H1 (cell line): ENCODE measurements around the gene TRABD2A. TPM values are rescaled to one million over a fixed set of nuclear protein-coding genes. Genes with fewer than 3 reads are reported as not detected.

Source experiments
- CTCF ChIA-PET: fragments of 300-600 bp; sonication (Branson Sonifier 250); formaldehyde crosslinking; loops from one replicate; lab custom pipeline; 2021; ENCODE audit not compliant: partially characterized antibody; lab: Charles Lee
- POLR2A ChIA-PET: fragments of 300-600 bp; sonication (Branson Sonifier 250); formaldehyde crosslinking; loops from one replicate; lab custom pipeline; 2021; ENCODE audit warnings: inconsistent platforms; ENCODE audit not compliant: partially characterized antibody; lab: Charles Lee
- DNase-seq, 2 experiments: peaks; one replicate each; pipeline versions ENCODE4 v3.0.0 to v3.0.0-alpha.2; 2010 to 2022; ENCODE audit warnings: low spot score in 2 of 2, low read depth in 1 of 2, mixed read lengths in 1 of 2
- FAIRE-seq: peaks from 2 replicates; lab custom pipeline; 2011; peaks lifted over from hg19 to GRCh38; lab: Jason Lieb, UNC
- H2AFZ ChIP-seq: 2 replicates; pipeline ENCODE4 v1.8.1; 2012; ENCODE audit warnings: low read length, inconsistent platforms
- H2AK5ac ChIP-seq: 2 replicates; pipeline ENCODE4 v1.6.1; 2013; ENCODE audit warnings: low read depth, low read length
- H2BK120ac ChIP-seq: replicated peaks from 2 replicates; pipeline ENCODE3; 2013; ENCODE audit warnings: low read depth, low read length, inconsistent platforms
- H2BK12ac ChIP-seq: 2 replicates; pipeline ENCODE4 v1.6.1; 2013; ENCODE audit warnings: low read depth, low read length
- H2BK15ac ChIP-seq: 2 replicates; pipeline ENCODE4 v1.6.1; 2013; ENCODE audit warnings: low read length
- H2BK20ac ChIP-seq: 2 replicates; pipeline ENCODE4 v1.6.1; 2013; ENCODE audit warnings: low read length
- H2BK5ac ChIP-seq: 2 replicates; pipeline ENCODE4 v1.6.1; 2013; ENCODE audit warnings: low read depth, low read length
- H3K14ac ChIP-seq: 2 replicates; pipeline ENCODE4 v1.6.1; 2013; ENCODE audit warnings: inconsistent platforms; ENCODE audit not compliant: insufficient read length
- H3K18ac ChIP-seq: 2 replicates; pipeline ENCODE4 v1.6.1; 2013; ENCODE audit warnings: low read length; ENCODE audit errors: extremely low read depth
- H3K23ac ChIP-seq: 2 replicates; pipeline ENCODE4 v1.6.1; 2013; ENCODE audit warnings: inconsistent platforms; ENCODE audit not compliant: insufficient read length
- H3K23me2 ChIP-seq: 2 replicates; pipeline ENCODE4 v1.6.1; 2013; ENCODE audit warnings: low read depth, low read length
- H3K27ac ChIP-seq: 2 replicates; pipeline ENCODE4 v1.6.1; 2011; ENCODE audit warnings: low read depth, low read length, inconsistent platforms
- H3K27me3 ChIP-seq, 4 experiments: replicated peaks in 1 of 4; 1 replicate in 1 of 4; 2 replicates in 3 of 4; pipeline versions ENCODE4 v1.6.1 to v1.8.1; 2011 to 2013; ENCODE audit warnings: low read length in 3 of 4, mild to moderate bottlenecking in 3 of 4, inconsistent platforms in 2 of 4, mixed read lengths in 2 of 4, moderate library complexity in 1 of 4; ENCODE audit not compliant: control insufficient read depth in 3 of 4, insufficient read depth in 3 of 4; ENCODE audit errors: extremely low read depth in 1 of 4
- H3K36me3 ChIP-seq, 4 experiments: 2 replicates each; pipeline versions ENCODE4 v1.6.1 to v1.8.1; 2011 to 2013; ENCODE audit warnings: mild to moderate bottlenecking in 4 of 4, low read length in 3 of 4, moderate library complexity in 2 of 4, control low read depth in 1 of 4, inconsistent platforms in 1 of 4; ENCODE audit not compliant: insufficient read depth in 4 of 4, control insufficient read depth in 2 of 4
- H3K4ac ChIP-seq: replicated peaks from 2 replicates; pipeline ENCODE3; 2013; ENCODE audit warnings: low read length, low read depth, mixed read lengths, inconsistent platforms; ENCODE audit not compliant: insufficient read length
- H3K4me1 ChIP-seq, 4 experiments: replicated peaks in 1 of 4; 1 replicate in 1 of 4; 2 replicates in 3 of 4; pipeline versions ENCODE4 v1.6.1 to v1.8.1; 2011 to 2013; ENCODE audit warnings: low read length in 3 of 4, inconsistent platforms in 2 of 4, mixed read lengths in 1 of 4; ENCODE audit not compliant: insufficient read depth in 4 of 4, control insufficient read depth in 3 of 4
- H3K4me2 ChIP-seq, 2 experiments: 2 replicates each; pipeline versions ENCODE4 v1.6.1 to v1.8.1; 2011 to 2013; ENCODE audit warnings: low read depth in 2 of 2, low read length in 2 of 2, control low read depth in 1 of 2, inconsistent platforms in 1 of 2, mild to moderate bottlenecking in 1 of 2; ENCODE audit not compliant: insufficient read depth in 1 of 2
- H3K4me3 ChIP-seq, 4 experiments: fragments of 200-600, 300-600 bp in 1 of 4; sonication (generic), shearing (Covaris generic), sonication (Bioruptor Twin) in 1 of 4; 2 replicates each; pipeline versions ENCODE4 v1.5.1 to v1.8.1; 2011 to 2016; ENCODE audit warnings: low read length in 4 of 4, low read depth in 3 of 4, control low read depth in 2 of 4, inconsistent platforms in 2 of 4, mild to moderate bottlenecking in 2 of 4, mixed read lengths in 1 of 4, moderate library complexity in 1 of 4; ENCODE audit not compliant: insufficient read depth in 2 of 4; ENCODE audit errors: extremely low read depth in 1 of 4
- H3K56ac ChIP-seq: replicated peaks from 2 replicates; pipeline ENCODE3; 2013; ENCODE audit warnings: low read depth, mild to moderate bottlenecking, mixed read lengths, low read length, inconsistent platforms; ENCODE audit not compliant: insufficient read length
- H3K79me1 ChIP-seq: 2 replicates; pipeline ENCODE4 v1.6.1; 2013; ENCODE audit warnings: low read depth, low read length, control low read depth
- H3K79me2 ChIP-seq, 2 experiments: 2 replicates each; pipeline versions ENCODE4 v1.6.1 to v1.8.1; 2012 to 2013; ENCODE audit warnings: low read length in 2 of 2, mild to moderate bottlenecking in 2 of 2, inconsistent platforms in 1 of 2; ENCODE audit not compliant: insufficient read depth in 2 of 2, control insufficient read depth in 1 of 2
- H3K9ac ChIP-seq, 4 experiments: replicated peaks in 1 of 4; 1 replicate in 1 of 4; 2 replicates in 3 of 4; pipeline versions ENCODE4 v1.6.1 to v1.8.1; 2011 to 2013; ENCODE audit warnings: low read depth in 3 of 4, low read length in 3 of 4, control low read depth in 2 of 4, mild to moderate bottlenecking in 2 of 4, moderate library complexity in 2 of 4, inconsistent platforms in 1 of 4; ENCODE audit errors: extremely low read depth in 1 of 4
- H3K9me3 ChIP-seq, 2 experiments: 2 replicates each; pipeline versions ENCODE4 v1.6.1 to v1.8.1; 2012 to 2013; ENCODE audit warnings: mild to moderate bottlenecking in 2 of 2, moderate library complexity in 2 of 2, control low read depth in 1 of 2, inconsistent platforms in 1 of 2, low read depth in 1 of 2, low read length in 1 of 2, mixed read lengths in 1 of 2; ENCODE audit not compliant: insufficient read depth in 2 of 2
- H4K20me1 ChIP-seq, 2 experiments: replicated peaks in 1 of 2; 2 replicates each; pipeline versions ENCODE3 to v1.8.1; 2011 to 2013; ENCODE audit warnings: inconsistent platforms in 2 of 2, low read length in 2 of 2, mild to moderate bottlenecking in 1 of 2; ENCODE audit not compliant: insufficient read depth in 2 of 2, control insufficient read depth in 1 of 2
- H4K5ac ChIP-seq: 2 replicates; pipeline ENCODE4 v1.6.1; 2013; ENCODE audit warnings: low read length, low read depth, mixed read lengths, inconsistent platforms; ENCODE audit not compliant: insufficient read length
- H4K8ac ChIP-seq: 2 replicates; pipeline ENCODE4 v1.8.0; 2013; ENCODE audit warnings: mild to moderate bottlenecking, moderate library complexity, low read length, inconsistent platforms; ENCODE audit not compliant: insufficient read depth; ENCODE audit errors: extremely low read depth
- H4K91ac ChIP-seq: replicated peaks from 2 replicates; pipeline ENCODE3; 2013; ENCODE audit warnings: low read length, mixed read lengths, inconsistent platforms; ENCODE audit not compliant: insufficient read length
- BCL11A ChIP-seq, 2 experiments: IDR thresholded peaks; one replicate each; pipeline ENCODE4 v1.6.1; 2011; ENCODE audit warnings: low read depth in 2 of 2, low read length in 2 of 2, mild to moderate bottlenecking in 2 of 2
- CEBPB ChIP-seq: IDR thresholded peaks from 2 replicates; pipeline ENCODE4 v1.6.1; 2012; ENCODE audit warnings: low read depth, low read length
- CHD2 ChIP-seq: IDR thresholded peaks from 2 replicates; pipeline ENCODE4 v1.6.1; 2012; ENCODE audit warnings: low read length, improper control_type of control experiment
- EGR1 ChIP-seq: IDR thresholded peaks from 2 replicates; pipeline ENCODE4 v1.6.1; 2011; ENCODE audit warnings: low read depth, low read length, borderline replicate concordance
- EP300 ChIP-seq, 2 experiments: IDR thresholded peaks; 1 replicate in 1 of 2; 2 replicates in 1 of 2; pipeline ENCODE4 v1.6.1; 2011 to 2012; ENCODE audit warnings: low read depth in 2 of 2, low read length in 2 of 2, mild to moderate bottlenecking in 2 of 2, borderline replicate concordance in 1 of 2, inconsistent platforms in 1 of 2, moderate library complexity in 1 of 2
- JUND ChIP-seq: IDR thresholded peaks from 2 replicates; pipeline ENCODE4 v1.6.1; 2011; ENCODE audit warnings: mild to moderate bottlenecking, improper control_type of control experiment, low read length
- KDM1A ChIP-seq: fragments of 200-600, 300-600 bp; sonication (generic); IDR thresholded peaks from 2 replicates; pipeline ENCODE4 v1.7.1; 2016; ENCODE audit warnings: mild to moderate bottlenecking, low read length, borderline replicate concordance
- KDM5A ChIP-seq: fragments of 200-600 bp; IDR thresholded peaks from 2 replicates; pipeline ENCODE4 v1.7.1; 2012; ENCODE audit warnings: mild to moderate bottlenecking, low read length, inconsistent platforms, mixed read lengths
- RXRA ChIP-seq: IDR thresholded peaks from 2 replicates; pipeline ENCODE4 v1.6.1; 2011; ENCODE audit warnings: low read depth, mild to moderate bottlenecking, low read length, moderate library complexity; ENCODE audit not compliant: insufficient read depth
- SP1 ChIP-seq: IDR thresholded peaks from 2 replicates; pipeline ENCODE4 v1.6.1; 2011; ENCODE audit warnings: low read depth, low read length
- TBP ChIP-seq: IDR thresholded peaks from 2 replicates; pipeline ENCODE4 v1.6.1; 2011; ENCODE audit warnings: low read depth, low read length, improper control_type of control experiment
- TEAD4 ChIP-seq: IDR thresholded peaks from 2 replicates; pipeline ENCODE4 v1.6.1; 2012; ENCODE audit warnings: low read depth, low read length, inconsistent platforms, mixed read lengths
- YY1 ChIP-seq: IDR thresholded peaks from 2 replicates; pipeline ENCODE4 v1.6.1; 2011; ENCODE audit warnings: low read depth, mild to moderate bottlenecking, low read length
- WGBS, 2 experiments: shearing (Covaris generic) in 1 of 2; methylation state at CpG; one replicate each; pipeline versions ENCODE4 v1.1.6 to v1.1.7; 2013 to 2015; ENCODE audit warnings: low lambda C conversion rate in 2 of 2, mixed read lengths in 2 of 2, inconsistent platforms in 1 of 2, low coverage in 1 of 2, missing lambda C conversion rate in 1 of 2; ENCODE audit not compliant: insufficient replicate concordance in 2 of 2, insufficient coverage in 1 of 2, insufficient read length in 1 of 2; ENCODE audit errors: extremely low coverage in 1 of 2, missing lambda C conversion rate in 1 of 2; 5-methylcytosine and 5-hydroxymethylcytosine counted together
- polyA plus RNA-seq, 7 experiments: library from polyadenylated mRNA; depleted of rRNA in 3 of 7; stranded (reverse) in 5 of 7; unstranded in 2 of 7; fragments of >200 nt in 5 of 7; fragments of 200-250 nt in 2 of 7; gene quantifications; 1 replicate in 5 of 7; 2 replicates in 1 of 7; 4 replicates in 1 of 7; pipeline versions ENCODE4 v1.2.1 to v1.2.3, GENCODE V29; 2011 to 2013; ENCODE audit warnings: missing spikeins in 2 of 7, mixed read lengths in 2 of 7
- total RNA-seq: library from RNA; stranded (reverse); fragmentation: NEBNext Ultra II Directional; extraction: Animal tissue kit (Norgen Biotek cat#: 25700); gene quantifications from 2 replicates; pipeline ENCODE4 v1.2.1, GENCODE V29; 2021

TRABD2A gene
- total and polyA plus RNA-seq, 2 of the 8 experiments (the other 6 are each of a cell fraction or from before 2014, with no cell fraction given) = 17.3 to 18.6 TPM

DNA sequence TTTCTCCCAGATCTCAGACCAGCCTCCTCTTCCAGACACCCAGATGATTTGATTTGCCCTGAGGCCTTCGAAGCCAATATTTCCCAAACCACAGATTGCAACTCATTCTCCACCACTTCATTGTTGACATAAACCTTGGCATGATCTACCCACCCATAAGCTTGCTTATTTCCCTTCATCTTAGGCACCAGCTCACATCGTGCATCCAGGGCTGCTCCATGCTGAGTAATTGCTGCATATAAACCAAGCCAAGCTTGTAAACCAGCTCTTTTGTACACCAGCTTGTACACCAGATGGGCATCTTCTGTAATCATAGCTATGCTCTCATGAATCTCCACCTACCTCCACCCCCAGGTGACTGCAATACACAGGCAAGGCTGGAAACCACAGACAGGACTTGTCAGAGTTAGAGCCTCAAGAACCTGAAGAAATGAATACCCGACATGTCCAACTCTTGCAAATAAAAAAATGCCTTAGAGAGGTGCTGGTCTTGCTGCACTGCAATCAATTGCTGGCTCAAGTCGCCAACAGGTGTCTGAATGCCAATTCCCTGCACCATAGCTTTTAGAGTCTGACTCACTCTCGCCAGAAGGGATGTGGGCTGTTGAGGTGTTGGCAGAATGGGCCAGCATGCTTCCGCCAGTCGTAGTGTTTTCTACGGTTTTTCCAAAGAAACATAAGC lies 31.5 kb downstream of the TRABD2A start:
- Histone ChIP-seq H3K23me2 (no peaks in the 10 kb centered on the region; the same call in 1 of the 2 replicates), H3K27me3 (peaks cover 0 to 4% (median under 1%) of the 10 kb centered on the region in 4 experiments; a peak in 5 of 7 replicates), H3K4me2 (no peak overlapping the region), H3K4me1 (peaks cover 0 to 4% (median 0%) of the 10 kb centered on the region in 4 experiments; a peak in 2 of 7 replicates), H2BK20ac (no peak overlapping the region), H3K27ac (no peak overlapping the region), H4K91ac (no peak overlapping the region), H2BK12ac (no peak overlapping the region), H4K20me1 (peaks cover 0 to 4% of the 10 kb centered on the region in 2 experiments)
- TF ChIP-seq KDM1A = no peak
- no peak for TF ChIP-seq YY1
- no peak for TF ChIP-seq CHD2
- no peak for TF ChIP-seq SP1
- TF ChIP-seq RXRA = no peak
- no peak for TF ChIP-seq TEAD4
- TF ChIP-seq TBP = no peak
- no peak for TF ChIP-seq EGR1
- TF ChIP-seq EP300 (IDR thresholded peaks at IDR 0.05; ENCODE audit: borderline replicate concordance in 1 of 2, low read depth in 2 of 2, low read length in 2 of 2) = no peak
- no peak for TF ChIP-seq BCL11A (IDR thresholded peaks at IDR 0.05; ENCODE audit: low read depth in 2 of 2, low read length in 2 of 2)
- no peak for TF ChIP-seq CEBPB
- TF ChIP-seq JUND = no peak
- no peak for TF ChIP-seq KDM5A
- TF ChIP-seq, all 59 proteins: peak for 0
- no peak overlapping the region for H3K23ac ChIP-seq
- no peak for DNase-seq
- no peak overlapping the region for H2BK120ac ChIP-seq
- ChIA-PET CTCF (interaction anchor here (0.8 to 3.8 kb wide), 12 partner anchors 9 to 323 kb away, joined by 3 to 25 read pairs (median 3); partner anchors contain the start of gene TRABD2A), POLR2A (interaction anchor here (0.7 kb wide), 1 partner anchor 58 kb away, joined by 3 read pairs; no protein-coding TSS in a partner anchor)
- no peak overlapping the region for H3K18ac ChIP-seq
- no peak overlapping the region for H2BK5ac ChIP-seq
- no peak overlapping the region for H2BK15ac ChIP-seq
- no peaks in the 10 kb centered on the region for H3K79me2 ChIP-seq
- no peak overlapping the region for H3K4ac ChIP-seq
- H4K8ac ChIP-seq = no peak overlapping the region
- H3K4me3 ChIP-seq = no peak overlapping the region
- no peak overlapping the region for H2AK5ac ChIP-seq
- no peak overlapping the region for H2AFZ ChIP-seq
- H3K9me3 ChIP-seq = no peaks in the 10 kb centered on the region
- no peaks in the 10 kb centered on the region; the same call in 1 of the 2 replicates for H3K79me1 ChIP-seq
- H3K9ac ChIP-seq = no peak overlapping the region
- H3K36me3 ChIP-seq = no peaks in the 10 kb centered on the region
- H3K56ac ChIP-seq = no peak overlapping the region
- WGBS, 2 experiments = 94% methylated on average over 8 of the region's 8 CpGs; no CpG with 5 or more reads in 1 of the 2 experiments
- FAIRE-seq = no peak
- H3K14ac ChIP-seq = no peak overlapping the region
- no peak overlapping the region for H4K5ac ChIP-seq
